GM13976 (cell line): ENCODE measurements around the gene CD300LB.
"Not testable (repeated sequence)": the region's sequence is repeated elsewhere in the genome, so short reads cannot be mapped to it uniquely, and the experiment has no call there.

Source experiments
- DNase-seq: peaks from one replicate; pipeline ENCODE4 v3.0.0; 2012; ENCODE audit warnings: low spot score
- in situ Hi-C: fragments of 300-500 bp; cut with MboI; formaldehyde crosslinking; loops from one replicate; pipeline ENCODE4 v1.12.0; 2022; ENCODE audit warnings: low sequenced_read_pairs, mixed read lengths, inconsistent platforms; ENCODE audit not compliant: unreplicated experiment
- TF ChIP-seq, protein P1 (sequence below): IDR thresholded peaks from 2 replicates; pipeline ENCODE4 v1.5.1; 2012; ENCODE audit warnings: borderline replicate concordance, mild to moderate bottlenecking; ENCODE audit not compliant: insufficient read depth; ENCODE audit errors: extremely low read depth, missing control alignments, control extremely low read depth

The CD300LB gene

DNA sequence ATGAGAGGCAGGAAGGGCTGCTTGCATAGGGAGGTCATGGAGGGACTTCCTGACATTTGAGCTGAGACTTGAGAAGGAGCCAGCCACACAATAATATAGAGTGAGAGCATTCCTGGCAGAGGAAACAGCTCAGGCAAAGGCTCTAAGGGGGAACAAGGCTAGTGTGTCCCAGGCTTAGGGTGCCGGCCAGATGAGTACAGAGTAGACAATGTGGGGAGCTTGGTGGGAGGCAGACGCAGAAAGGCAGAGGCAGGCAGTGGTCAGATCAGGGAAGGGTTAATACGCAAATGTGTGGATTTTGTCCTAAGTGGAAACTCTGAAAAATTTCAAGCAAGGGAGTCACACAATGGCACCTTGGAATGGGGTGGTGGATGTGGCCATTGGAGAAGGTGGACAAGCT is 31.3 kb downstream of the CD300LB start:
- TF ChIP-seq, protein P1, sequence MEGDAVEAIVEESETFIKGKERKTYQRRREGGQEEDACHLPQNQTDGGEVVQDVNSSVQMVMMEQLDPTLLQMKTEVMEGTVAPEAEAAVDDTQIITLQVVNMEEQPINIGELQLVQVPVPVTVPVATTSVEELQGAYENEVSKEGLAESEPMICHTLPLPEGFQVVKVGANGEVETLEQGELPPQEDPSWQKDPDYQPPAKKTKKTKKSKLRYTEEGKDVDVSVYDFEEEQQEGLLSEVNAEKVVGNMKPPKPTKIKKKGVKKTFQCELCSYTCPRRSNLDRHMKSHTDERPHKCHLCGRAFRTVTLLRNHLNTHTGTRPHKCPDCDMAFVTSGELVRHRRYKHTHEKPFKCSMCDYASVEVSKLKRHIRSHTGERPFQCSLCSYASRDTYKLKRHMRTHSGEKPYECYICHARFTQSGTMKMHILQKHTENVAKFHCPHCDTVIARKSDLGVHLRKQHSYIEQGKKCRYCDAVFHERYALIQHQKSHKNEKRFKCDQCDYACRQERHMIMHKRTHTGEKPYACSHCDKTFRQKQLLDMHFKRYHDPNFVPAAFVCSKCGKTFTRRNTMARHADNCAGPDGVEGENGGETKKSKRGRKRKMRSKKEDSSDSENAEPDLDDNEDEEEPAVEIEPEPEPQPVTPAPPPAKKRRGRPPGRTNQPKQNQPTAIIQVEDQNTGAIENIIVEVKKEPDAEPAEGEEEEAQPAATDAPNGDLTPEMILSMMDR, result no peak
- in situ Hi-C loops, result no loop called here
- no peak for DNase-seq

DNA sequence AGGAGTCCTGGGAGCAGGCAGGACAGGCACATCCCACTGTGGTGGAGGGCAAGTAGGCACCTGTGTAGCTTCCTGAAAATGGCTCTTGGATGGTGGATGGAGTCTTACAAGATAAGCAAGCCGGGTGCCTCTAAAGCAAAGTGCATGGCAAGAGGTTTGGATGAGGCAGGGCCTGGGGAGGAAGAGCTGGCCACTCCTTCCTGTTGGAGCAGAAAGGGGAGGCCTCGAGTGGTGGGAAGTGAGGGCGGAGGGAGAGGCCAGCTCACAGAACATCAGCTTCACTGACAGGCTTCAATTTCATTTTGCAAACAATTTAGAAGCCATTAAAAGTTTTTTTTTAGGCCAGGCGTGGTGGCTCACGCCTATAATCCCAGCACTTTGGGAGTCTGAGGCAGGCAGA is 33.8 kb downstream of the CD300LB start:
- TF ChIP-seq, protein P1, result no peak
- in situ Hi-C loops, result no loop called here
- DNase-seq, result no peak

DNA sequence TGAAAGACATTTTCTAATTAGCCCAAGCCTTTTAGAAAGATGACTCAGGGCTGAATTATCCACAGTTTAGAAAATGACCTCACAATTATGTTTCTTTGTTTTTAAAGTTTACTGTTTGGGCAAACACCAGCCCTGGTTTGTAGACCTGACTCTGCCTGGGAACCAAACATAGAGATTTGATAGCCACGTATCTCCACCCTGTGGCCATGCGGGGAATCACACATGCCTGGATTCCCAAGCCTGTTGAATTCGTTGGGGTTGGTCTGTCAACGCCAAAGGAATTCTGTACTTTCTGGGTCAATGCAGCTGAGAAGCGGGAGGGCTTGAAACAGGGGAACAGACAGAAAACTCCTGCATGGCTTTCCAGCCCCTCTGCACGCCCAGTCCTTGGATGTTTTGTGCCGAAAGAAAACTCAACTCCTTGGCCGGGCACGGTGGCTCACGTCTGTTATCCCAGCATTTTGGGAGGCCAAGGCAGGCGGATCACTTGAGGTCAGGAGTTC is 37.9 kb downstream of the CD300LB start:
- peak; percentile 75 for DNase-seq
- in situ Hi-C loops, result no loop called here
- TF ChIP-seq, protein P1, result peak; percentile 76

DNA sequence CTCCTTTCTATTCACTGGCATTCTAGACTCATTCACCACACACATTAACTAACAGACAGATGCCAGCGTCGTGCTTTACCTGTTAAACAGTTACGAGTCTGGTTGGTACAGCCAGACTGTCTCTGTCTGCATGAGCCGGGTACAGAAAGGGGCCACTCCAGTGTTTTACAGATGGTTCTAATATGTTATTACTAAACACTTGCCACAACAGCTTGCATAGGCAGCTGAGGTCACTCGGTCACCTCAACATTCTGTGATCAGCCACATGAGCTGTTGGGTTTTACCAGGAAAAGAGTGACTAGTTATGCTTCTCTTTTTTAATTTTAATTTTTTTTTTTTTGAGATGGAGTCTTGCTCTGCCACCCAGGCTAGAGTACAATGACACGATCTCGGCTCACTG is 39.6 kb downstream of the CD300LB start:
- in situ Hi-C loops, result no loop called here
- peak; percentile 5 for DNase-seq

DNA sequence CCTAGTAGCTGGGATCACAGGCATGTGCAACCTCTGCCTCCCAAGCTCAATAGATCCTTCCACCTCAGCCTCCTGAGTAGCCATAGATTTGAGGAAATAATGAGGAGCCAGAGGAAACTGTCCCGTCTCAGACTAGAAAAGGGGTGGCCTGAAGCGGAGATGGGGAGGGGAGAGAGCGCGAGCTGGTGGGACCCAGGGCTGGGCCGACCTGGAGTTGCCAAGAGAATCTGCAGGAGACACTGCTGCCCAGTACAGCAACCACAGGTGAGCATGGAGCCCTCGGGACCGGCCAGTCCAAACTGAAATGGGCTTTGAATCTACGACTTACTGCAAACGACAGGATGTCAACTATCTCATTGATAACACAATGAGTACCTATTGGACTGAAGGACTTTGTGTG is 40.6 kb downstream of the CD300LB start:
- peak; percentile 1 for DNase-seq
- TF ChIP-seq, protein P1, result no peak
- in situ Hi-C loops, result no loop called here

More for the DNA sequence above, 39.6 kb downstream of the CD300LB start:
- TF ChIP-seq, protein P1, result no peak

DNA sequence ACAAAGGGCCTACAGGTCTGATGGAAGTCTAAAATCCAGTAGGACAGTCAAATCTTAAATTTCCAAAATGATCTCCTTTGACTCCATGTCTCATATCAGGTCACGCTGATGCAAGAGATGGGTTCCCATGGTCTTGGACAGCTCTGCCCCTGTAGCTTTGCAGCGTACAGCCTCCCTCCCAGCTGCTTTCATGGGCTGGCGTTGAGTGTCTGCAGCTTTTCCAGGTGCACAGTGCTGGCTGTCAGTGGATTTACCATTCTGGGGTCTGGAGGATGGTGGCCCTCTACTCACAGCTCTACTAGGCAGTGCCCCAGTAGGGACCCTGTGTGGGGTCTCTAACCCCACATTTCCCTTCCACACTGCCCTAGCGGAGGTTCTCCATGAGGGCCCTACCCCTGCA is 43.0 kb downstream of the CD300LB start:
- in situ Hi-C loops, DNase-seq: not testable (repeated sequence)

DNA sequence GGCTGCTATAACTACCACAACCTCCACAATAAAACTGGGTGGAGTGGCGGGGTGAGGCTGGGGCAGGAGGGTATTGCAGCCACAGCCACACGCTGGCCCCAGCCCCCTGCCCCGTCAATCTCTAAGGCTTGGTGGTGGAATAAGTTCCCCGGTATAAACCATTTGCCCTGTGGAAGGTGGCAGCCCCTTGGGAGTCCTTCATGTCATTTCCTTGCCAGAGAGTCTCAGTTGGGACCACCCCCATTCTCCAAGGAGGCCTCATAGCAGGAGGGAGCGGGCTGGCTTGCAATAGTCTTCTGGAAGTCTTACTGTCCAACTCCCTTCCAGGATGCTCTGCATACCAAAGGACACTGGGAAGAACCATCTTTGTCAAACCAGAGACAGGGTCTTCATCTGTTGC is 45.4 kb downstream of the CD300LB start:
- TF ChIP-seq, protein P1, result no peak
- DNase-seq, result peak; percentile 4
- in situ Hi-C loops, result no loop called here
